Upper lobe of left lung (tissue), 6 donors: ENCODE data around the gene GABRD. TPM values are rescaled to one million over a fixed set of nuclear protein-coding genes. Genes with fewer than 3 reads are reported as not detected.

Experiments
- ATAC-seq, 2 donors: fragments of 200-7000 bp; cut with Tn5 transposase; one replicate each; pipeline ENCODE4 v1.9.1; 2022; ENCODE audit warnings: mild to moderate bottlenecking in 2 of 2, moderate library complexity in 2 of 2; ENCODE audit not compliant: low FRiP score in 2 of 2
- DNase-seq, 2 donors: peaks; one replicate each; pipeline ENCODE4 v3.0.0-alpha.2; 2019 to 2020
- H3K27ac ChIP-seq, 4 donors: fragments of 200-600 bp; sonication (generic); one replicate each; pipeline ENCODE4 v1.5.1; 2016 to 2019
- H3K27me3 ChIP-seq, 4 donors: fragments of 200-600 bp; sonication (generic); one replicate each; pipeline ENCODE4 v1.5.1; 2017 to 2019
- H3K36me3 ChIP-seq, 4 donors: fragments of 200-600 bp; sonication (generic); one replicate each; pipeline ENCODE4 v1.5.1; 2016 to 2019
- H3K4me1 ChIP-seq, 4 donors: fragments of 200-600 bp; sonication (generic); one replicate each; pipeline ENCODE4 v1.5.1; 2018 to 2019
- H3K4me3 ChIP-seq, 4 donors: fragments of 200-600 bp; sonication (generic); one replicate each; pipeline ENCODE4 v1.5.1; 2017 to 2019; ENCODE audit warnings: mild to moderate bottlenecking in 2 of 4, moderate library complexity in 1 of 4
- H3K9me3 ChIP-seq, 4 donors: fragments of 200-600 bp; sonication (generic); one replicate each; pipeline ENCODE4 v1.5.1; 2018 to 2019
- EP300 ChIP-seq, 4 donors: sonication (generic); formaldehyde crosslinking; IDR thresholded peaks; one replicate each; pipeline ENCODE4 v1.5.1; 2017; ENCODE audit warnings: antibody characterized with exemption in 4 of 4, control low read depth in 2 of 4
- POLR2A ChIP-seq, 4 donors: fragments of 450-650 bp; IDR thresholded peaks; one replicate each; pipeline ENCODE4 v1.5.1; 2016 to 2017; ENCODE audit warnings: antibody characterized with exemption in 4 of 4, mild to moderate bottlenecking in 2 of 4
- POLR2AphosphoS5 ChIP-seq, 2 donors: sonication (generic); formaldehyde crosslinking; IDR thresholded peaks; one replicate each; pipeline ENCODE4 v1.5.1; 2017; ENCODE audit warnings: antibody characterized with exemption in 2 of 2
- WGBS, 2 donors: methylation state at CpG; one replicate each; pipeline ENCODE4 v1.1.5; 2017 to 2018; 5-methylcytosine and 5-hydroxymethylcytosine counted together
- total RNA-seq, 6 donors: library from RNA; depleted of rRNA in 4 of 6; stranded (reverse); fragments of >200 nt in 4 of 6; gene quantifications; one replicate each; pipeline versions ENCODE4 v1.1.0 to v1.2.1, GENCODE V29; 2016 to 2021
- TF ChIP-seq, protein P1 (sequence below), 6 experiments: fragments of 450-650 bp in 4 of 6; fragments of 200-600 bp in 2 of 6; sonication (generic) in 2 of 6; IDR thresholded peaks; one replicate each; pipeline ENCODE4 v1.5.1; 2016 to 2019; ENCODE audit warnings: antibody characterized with exemption in 6 of 6
- donor health status: DM: no; HTN: no; CAD: no; lungs with moderate emphysema.
- donor health status: DM: no; HTN: yes; CAD: no; lungs with severe emphysema.

Gene GABRD
- total RNA-seq, 6 donors from 2014 or later, result 0.26 to 8.2 (median 1.2) TPM; not detected in 3

DNA sequence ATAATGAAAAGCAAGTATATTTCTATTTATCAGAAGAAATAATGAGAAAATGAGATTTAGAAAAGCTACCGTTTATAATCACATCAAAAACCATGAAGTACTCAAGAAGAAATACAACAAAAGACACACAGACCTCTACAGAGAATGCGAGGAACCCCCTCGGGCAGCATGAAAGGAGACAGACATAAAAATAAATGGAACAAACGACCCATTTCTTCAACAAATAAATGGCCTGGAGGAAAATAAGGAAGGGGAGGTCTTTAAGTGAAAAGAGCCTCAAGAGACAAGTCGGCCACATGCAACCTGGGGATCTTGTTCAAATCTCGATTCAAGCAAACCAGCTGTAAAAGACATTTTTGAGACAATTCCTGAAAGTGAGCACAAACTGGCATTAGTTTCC lies 21.6 kb upstream of the GABRD start:
- DNase-seq (no peak), ATAC-seq (no peak)
- Histone ChIP-seq H3K4me3 (no peak overlapping the region), H3K27ac (no peak overlapping the region), H3K4me1 (peaks cover 0 to 8% (median 4%) of the 10 kb centered on the region in 4 donors), H3K9me3 (no peaks in the 10 kb centered on the region), H3K27me3 (no peaks in the 10 kb centered on the region), H3K36me3 (no peaks in the 10 kb centered on the region)
- WGBS, 2 donors, result 72 to 80% methylated on average over 6 of the region's 6 CpGs
- TF ChIP-seq, protein P1, sequence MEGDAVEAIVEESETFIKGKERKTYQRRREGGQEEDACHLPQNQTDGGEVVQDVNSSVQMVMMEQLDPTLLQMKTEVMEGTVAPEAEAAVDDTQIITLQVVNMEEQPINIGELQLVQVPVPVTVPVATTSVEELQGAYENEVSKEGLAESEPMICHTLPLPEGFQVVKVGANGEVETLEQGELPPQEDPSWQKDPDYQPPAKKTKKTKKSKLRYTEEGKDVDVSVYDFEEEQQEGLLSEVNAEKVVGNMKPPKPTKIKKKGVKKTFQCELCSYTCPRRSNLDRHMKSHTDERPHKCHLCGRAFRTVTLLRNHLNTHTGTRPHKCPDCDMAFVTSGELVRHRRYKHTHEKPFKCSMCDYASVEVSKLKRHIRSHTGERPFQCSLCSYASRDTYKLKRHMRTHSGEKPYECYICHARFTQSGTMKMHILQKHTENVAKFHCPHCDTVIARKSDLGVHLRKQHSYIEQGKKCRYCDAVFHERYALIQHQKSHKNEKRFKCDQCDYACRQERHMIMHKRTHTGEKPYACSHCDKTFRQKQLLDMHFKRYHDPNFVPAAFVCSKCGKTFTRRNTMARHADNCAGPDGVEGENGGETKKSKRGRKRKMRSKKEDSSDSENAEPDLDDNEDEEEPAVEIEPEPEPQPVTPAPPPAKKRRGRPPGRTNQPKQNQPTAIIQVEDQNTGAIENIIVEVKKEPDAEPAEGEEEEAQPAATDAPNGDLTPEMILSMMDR (IDR thresholded peaks at IDR 0.05), result no peak
- no peak for TF ChIP-seq POLR2A (IDR thresholded peaks at IDR 0.05)
- TF ChIP-seq EP300 (IDR thresholded peaks at IDR 0.05), result no peak
- TF ChIP-seq POLR2AphosphoS5 (IDR thresholded peaks at IDR 0.05), result no peak

- TF ChIP-seq POLR2A (IDR thresholded peaks at IDR 0.05), result no peak
- TF ChIP-seq EP300 (IDR thresholded peaks at IDR 0.05), result no peak
- TF ChIP-seq, protein P1 (IDR thresholded peaks at IDR 0.05), result no peak
- TF ChIP-seq POLR2AphosphoS5 (IDR thresholded peaks at IDR 0.05), result no peak
- Histone ChIP-seq H3K27me3 (peaks cover 0 to 11% (median 0%) of the 10 kb centered on the region in 4 donors), H3K4me1 (peaks cover 0 to 15% (median 10%) of the 10 kb centered on the region in 4 donors), H3K9me3 (no peaks in the 10 kb centered on the region), H3K36me3 (no peaks in the 10 kb centered on the region), H3K27ac (no peak overlapping the region), H3K4me3 (no peak overlapping the region)
- DNase-seq (no peak), ATAC-seq (no peak)
- WGBS, 2 donors, result 84 to 86% methylated on average over 7 of the region's 7 CpGs
Measured at GRCh38 chr1:2000432-2000831, 18.7 kb upstream of the GABRD start.

DNA sequence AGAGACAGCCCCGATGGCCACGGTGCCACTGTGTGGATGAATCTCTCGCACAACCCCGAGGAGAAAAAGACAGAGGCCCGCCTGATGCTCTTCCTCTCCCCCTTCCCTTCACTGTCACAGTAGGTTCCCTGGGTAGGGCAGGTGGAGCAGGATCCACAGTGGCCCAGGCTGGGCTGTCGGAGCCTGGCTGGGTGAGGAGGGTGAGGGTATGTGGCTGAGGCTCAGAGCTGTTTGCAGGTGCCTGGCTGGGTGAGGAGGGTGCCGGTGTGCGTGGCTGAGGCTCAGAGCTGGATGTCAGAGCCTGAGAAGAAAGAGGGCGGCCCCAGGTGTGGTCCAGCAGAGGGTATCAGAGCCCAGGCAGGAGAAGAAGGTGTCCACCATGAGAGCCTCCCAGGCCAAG lies 18.3 kb upstream of the GABRD start:
- TF ChIP-seq EP300 (IDR thresholded peaks at IDR 0.05) (no peak), POLR2A (IDR thresholded peaks at IDR 0.05) (no peak), POLR2AphosphoS5 (IDR thresholded peaks at IDR 0.05) (no peak)
- TF ChIP-seq, protein P1 (IDR thresholded peaks at IDR 0.05), result no peak
- H3K27me3 ChIP-seq, result peaks cover 0 to 11% (median 0%) of the 10 kb centered on the region in 4 donors

GRCh38 chr1:2001773-2002411 lies 17.3 kb upstream of the GABRD start:
- 66 to 70% methylated on average over 13 of the region's 13 CpGs for WGBS, 2 donors
- peaks cover 0 to 11% (median 0%) of the 10 kb centered on the region in 4 donors for H3K27me3 ChIP-seq
- no peak overlapping the region for H3K4me3 ChIP-seq
- no peaks in the 10 kb centered on the region for H3K9me3 ChIP-seq
- no peak overlapping the region for H3K27ac ChIP-seq
- TF ChIP-seq POLR2AphosphoS5 (IDR thresholded peaks at IDR 0.05) (peak; percentile 39 to 70), EP300 (IDR thresholded peaks at IDR 0.05) (peak in 1 of 4 donors; percentile 16)
- TF ChIP-seq, protein P1 (IDR thresholded peaks at IDR 0.05), result no peak
- ATAC-seq, result peak in 1 of 2 donors; percentile 79
- H3K36me3 ChIP-seq, result no peaks in the 10 kb centered on the region
- H3K4me1 ChIP-seq, result peaks cover 0 to 8% (median 6%) of the 10 kb centered on the region in 4 donors
- DNase-seq, result peak in 1 of 2 donors; percentile 49

More for the DNA sequence above, 18.3 kb upstream of the GABRD start:
- no peak overlapping the region for H3K27ac ChIP-seq
- WGBS, 2 donors, result 88 to 93% methylated on average over 9 of the region's 9 CpGs
- peak in 1 of 2 donors; percentile 41 for DNase-seq
- H3K4me3 ChIP-seq, result no peak overlapping the region
- ATAC-seq, result peak in 1 of 2 donors; percentile 34
- no peaks in the 10 kb centered on the region for H3K9me3 ChIP-seq
- no peaks in the 10 kb centered on the region for H3K36me3 ChIP-seq
- peaks cover 0 to 15% (median 9%) of the 10 kb centered on the region in 4 donors for H3K4me1 ChIP-seq
